Measurements from ENCODE around the gene PDE4B.
A peak's percentile ranks its signal among the peaks of the same experiment; 100 is the strongest.
"Not testable (repeated sequence)": the region's sequence is repeated elsewhere in the genome, so short reads cannot be mapped to it uniquely, and the experiment has no call there.

The PDE4B gene

GRCh38 chr1:65998763-65999583, 206.3 kb downstream of the PDE4B start:
- H3K36me3 Mint-ChIP-seq, result no peaks in the 10 kb centered on the region
- ATAC-seq (no peak), DNase-seq (ENCODE audit: low spot score in 2 of 2) (no peak)
- no peaks in the 10 kb centered on the region for H3K4me1 Mint-ChIP-seq
- no peak overlapping the region for H3K27ac Mint-ChIP-seq
- H3K9me3 Mint-ChIP-seq, result no peaks in the 10 kb centered on the region
- H3K4me3 Mint-ChIP-seq, result no peak overlapping the region

- Mint-ChIP-seq H3K9me3 (no peaks in the 10 kb centered on the region), H3K27ac (no peak overlapping the region), H3K4me3 (no peak overlapping the region), H3K4me1 (no peaks in the 10 kb centered on the region), H3K36me3 (no peaks in the 10 kb centered on the region)
- ATAC-seq (no peak), DNase-seq (ENCODE audit: low spot score in 2 of 2) (no peak)
These were observed 207.4 kb downstream of the PDE4B start for GRCh38 chr1:66000033-66000637.

DNA sequence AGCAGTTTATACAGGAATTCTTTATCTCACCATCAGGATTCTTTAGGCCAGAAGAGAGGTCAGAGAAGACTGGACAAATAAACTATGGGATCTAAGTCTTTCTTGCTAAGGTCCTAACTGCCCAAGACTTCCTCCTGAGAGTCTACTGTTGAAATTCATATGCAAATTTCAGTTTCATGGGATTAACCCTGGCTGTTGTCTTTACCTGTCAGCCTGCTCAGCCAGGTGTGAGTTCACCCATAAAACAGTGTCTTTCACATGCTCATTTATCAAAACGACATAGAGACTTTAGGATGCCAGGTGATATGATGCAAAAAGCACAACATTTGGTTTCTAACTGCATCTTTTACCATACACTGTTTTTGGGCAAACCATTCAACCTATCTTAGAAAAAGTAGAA, 211.0 kb downstream of the PDE4B start:
- no peak for ATAC-seq
- H3K4me3 Mint-ChIP-seq, result no peak overlapping the region
- no peak for DNase-seq (ENCODE audit: low spot score in 2 of 2)
- H3K27ac Mint-ChIP-seq, result no peak overlapping the region
- no peaks in the 10 kb centered on the region for H3K9me3 Mint-ChIP-seq
- H3K4me1 Mint-ChIP-seq, result no peaks in the 10 kb centered on the region
- H3K36me3 Mint-ChIP-seq, result no peaks in the 10 kb centered on the region

DNA sequence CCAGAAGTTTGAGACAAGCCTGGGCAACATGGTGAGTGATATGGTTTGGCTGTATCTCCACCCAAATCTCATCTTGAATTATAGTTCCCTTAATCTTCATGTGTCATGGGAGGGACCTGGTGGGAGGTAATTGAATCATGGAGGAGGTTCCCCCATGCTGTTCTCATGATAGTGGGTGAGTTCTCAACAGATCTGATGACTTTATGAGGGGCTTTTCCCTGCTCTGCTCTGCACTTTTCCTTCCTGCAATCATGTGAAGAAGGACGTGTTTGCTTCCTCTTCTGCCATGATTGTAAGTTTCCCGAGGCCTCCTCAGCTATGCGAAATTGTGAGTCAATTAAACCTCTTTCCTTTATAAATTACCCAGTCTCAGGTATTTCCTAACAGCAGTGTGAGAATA, 213.8 kb downstream of the PDE4B start:
- not testable (repeated sequence) for H3K9me3 Mint-ChIP-seq; H3K4me1 Mint-ChIP-seq; H3K36me3 Mint-ChIP-seq; H3K27ac Mint-ChIP-seq; ATAC-seq; DNase-seq (ENCODE audit: low spot score in 2 of 2); H3K4me3 Mint-ChIP-seq

DNA sequence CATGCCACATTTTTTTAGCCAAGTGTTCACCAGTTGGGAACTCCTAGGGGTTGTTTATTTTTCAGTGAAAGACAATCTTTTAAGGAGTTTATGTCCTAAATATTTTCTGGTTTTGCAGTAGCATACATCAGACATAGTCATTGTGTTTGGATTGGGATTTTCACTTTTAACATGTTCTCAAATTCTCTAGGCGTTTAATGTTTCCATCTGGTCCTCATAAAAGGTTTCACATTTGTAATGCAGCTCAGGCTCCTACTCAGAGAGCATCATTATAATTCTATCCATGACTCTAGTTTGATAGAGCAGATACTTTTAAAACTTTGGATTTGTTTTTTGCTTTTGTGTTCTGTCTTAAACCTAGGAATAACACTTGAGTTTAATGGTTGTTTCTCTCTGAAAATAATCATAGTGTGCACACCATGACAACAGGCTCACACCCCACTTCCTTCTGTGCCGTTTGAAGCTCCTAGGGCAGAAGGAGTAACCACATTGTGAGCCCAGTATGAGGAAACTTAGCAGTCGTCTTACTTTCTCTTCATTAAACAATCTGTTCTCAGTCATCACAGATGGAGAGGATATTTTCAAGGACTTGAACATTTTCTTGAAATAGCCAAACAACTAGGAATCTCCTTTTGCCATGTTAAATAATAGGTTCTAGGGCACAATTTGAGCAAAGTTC, 219.6 kb downstream of the PDE4B start:
- no peak overlapping the region for H3K4me3 Mint-ChIP-seq
- no peak for ATAC-seq
- H3K27ac Mint-ChIP-seq, result no peak overlapping the region
- no peak for DNase-seq (ENCODE audit: low spot score in 2 of 2)
- no peaks in the 10 kb centered on the region for H3K4me1 Mint-ChIP-seq
- H3K36me3 Mint-ChIP-seq, result no peaks in the 10 kb centered on the region
- H3K9me3 Mint-ChIP-seq, result no peaks in the 10 kb centered on the region

DNA sequence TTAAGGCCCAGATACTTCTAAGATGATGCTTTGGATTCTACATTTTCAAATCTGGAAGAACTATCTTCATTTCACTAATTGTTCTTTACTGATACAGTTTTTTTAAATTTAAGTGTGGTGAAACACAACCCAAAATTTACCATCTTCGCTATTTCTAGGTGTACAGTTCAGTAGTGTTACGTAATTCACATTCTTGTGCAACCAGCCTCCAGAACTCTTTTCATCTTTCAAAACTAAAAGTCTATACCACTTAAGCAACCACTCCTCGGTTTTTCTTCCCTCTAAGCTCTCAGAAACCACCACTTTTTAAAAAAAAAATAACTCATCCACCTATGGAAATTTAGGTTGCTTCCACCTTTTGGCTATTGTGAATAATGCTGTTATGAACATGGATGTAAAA, 220.7 kb downstream of the PDE4B start:
- H3K4me1 Mint-ChIP-seq, result no peaks in the 10 kb centered on the region
- no peak overlapping the region for H3K4me3 Mint-ChIP-seq
- ATAC-seq (no peak), DNase-seq (ENCODE audit: low spot score in 2 of 2) (no peak)
- H3K36me3 Mint-ChIP-seq, result no peaks in the 10 kb centered on the region
- no peaks in the 10 kb centered on the region for H3K9me3 Mint-ChIP-seq
- H3K27ac Mint-ChIP-seq, result no peak overlapping the region

GRCh38 chr1:66022904-66023620, 230.4 kb downstream of the PDE4B start:
- no peak for DNase-seq (ENCODE audit: low spot score in 2 of 2)
- no peaks in the 10 kb centered on the region for H3K36me3 Mint-ChIP-seq
- no peaks in the 10 kb centered on the region for H3K4me1 Mint-ChIP-seq
- H3K9me3 Mint-ChIP-seq, result no peaks in the 10 kb centered on the region
- no peak for ATAC-seq
- no peak overlapping the region for H3K4me3 Mint-ChIP-seq
- no peak overlapping the region for H3K27ac Mint-ChIP-seq

GRCh38 chr1:66025188-66025587, 232.5 kb downstream of the PDE4B start:
- ATAC-seq (no peak), DNase-seq (ENCODE audit: low spot score in 2 of 2) (no peak)
- Mint-ChIP-seq H3K36me3 (no peaks in the 10 kb centered on the region), H3K4me3 (no peak overlapping the region), H3K4me1 (no peaks in the 10 kb centered on the region), H3K9me3 (peaks cover 7% of the 10 kb centered on the region), H3K27ac (no peak overlapping the region)

DNA sequence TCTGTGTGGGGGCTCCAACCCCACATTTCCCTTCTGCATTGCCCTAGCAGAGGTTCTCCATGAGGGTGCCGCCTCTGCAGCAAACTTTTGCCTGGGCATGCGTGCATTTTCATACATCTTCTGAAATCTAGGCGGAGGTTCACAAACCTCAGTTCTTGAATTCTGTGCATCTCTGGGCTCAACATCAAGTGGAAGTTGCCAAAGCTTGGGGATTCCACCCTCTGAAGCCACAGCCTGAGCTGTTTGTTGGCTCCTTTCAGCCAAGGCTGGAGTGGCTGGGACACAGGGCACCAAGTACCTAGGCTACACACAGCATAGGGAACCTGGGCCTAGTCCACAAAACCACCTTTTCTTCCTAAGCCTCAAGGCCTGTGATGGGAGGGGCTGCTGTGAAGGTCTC, 235.3 kb downstream of the PDE4B start:
- Mint-ChIP-seq H3K4me1 (no peaks in the 10 kb centered on the region), H3K36me3 (no peaks in the 10 kb centered on the region), H3K27ac (no peak overlapping the region), H3K4me3 (no peak overlapping the region), H3K9me3 (peaks cover 11% of the 10 kb centered on the region)
- ATAC-seq, result no peak
- no peak for DNase-seq (ENCODE audit: low spot score in 2 of 2)

- Mint-ChIP-seq H3K4me3 (no peak overlapping the region), H3K9me3 (peaks cover 9% of the 10 kb centered on the region), H3K27ac (no peak overlapping the region), H3K36me3 (no peaks in the 10 kb centered on the region), H3K4me1 (no peaks in the 10 kb centered on the region)
- ATAC-seq (peak; percentile 62), DNase-seq (ENCODE audit: low spot score in 2 of 2) (no peak)
These were observed 241.1 kb downstream of the PDE4B start for GRCh38 chr1:66033781-66034180.

GRCh38 chr1:66035616-66036245, 243.0 kb downstream of the PDE4B start:
- no peak for ATAC-seq
- no peak overlapping the region for H3K27ac Mint-ChIP-seq
- H3K9me3 Mint-ChIP-seq, result no peaks in the 10 kb centered on the region
- H3K36me3 Mint-ChIP-seq, result no peaks in the 10 kb centered on the region
- H3K4me1 Mint-ChIP-seq, result no peaks in the 10 kb centered on the region
- DNase-seq (ENCODE audit: low spot score in 2 of 2), result no peak
- no peak overlapping the region for H3K4me3 Mint-ChIP-seq

DNA sequence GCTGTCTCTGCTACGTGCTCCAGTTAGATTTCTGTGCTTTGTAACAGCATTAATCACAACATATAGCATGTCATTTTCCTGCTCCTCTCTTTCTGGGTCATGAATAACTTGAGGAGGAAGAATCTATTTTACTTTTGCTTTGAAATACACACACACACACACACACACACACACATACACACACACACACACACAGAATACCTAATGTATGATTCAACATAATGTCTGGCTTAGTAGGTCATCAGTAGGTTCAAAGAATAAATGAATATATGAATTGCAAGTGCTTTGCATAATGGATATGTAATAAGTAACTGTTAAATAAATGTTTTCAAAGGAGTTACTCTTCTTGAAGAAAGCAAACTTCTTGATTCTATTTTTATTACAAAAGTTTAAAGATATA, 249.0 kb downstream of the PDE4B start:
- Mint-ChIP-seq H3K36me3 (no peaks in the 10 kb centered on the region), H3K9me3 (no peaks in the 10 kb centered on the region), H3K27ac (no peak overlapping the region), H3K4me3 (no peak overlapping the region), H3K4me1 (no peaks in the 10 kb centered on the region)
- ATAC-seq (no peak), DNase-seq (ENCODE audit: low spot score in 2 of 2) (no peak)

DNA sequence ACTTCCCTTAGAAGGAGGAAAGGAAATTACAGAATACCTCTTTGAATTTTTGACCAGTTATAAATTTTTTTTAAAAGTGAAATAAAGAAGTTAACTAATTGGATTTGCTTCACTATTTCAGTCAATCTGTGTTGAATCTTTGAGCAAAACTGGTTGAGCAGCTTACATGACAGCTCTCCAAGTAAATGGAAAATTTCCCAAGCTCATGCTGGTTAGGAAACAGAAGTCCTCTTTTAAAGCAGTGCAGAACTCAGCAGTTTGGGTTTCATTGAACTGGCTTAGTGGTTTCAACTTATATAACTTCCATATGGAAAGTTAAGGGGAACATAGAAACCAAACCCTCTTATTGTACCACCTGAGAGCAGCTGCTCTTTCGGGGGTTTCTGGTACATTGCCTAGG, 250.5 kb downstream of the PDE4B start:
- Mint-ChIP-seq H3K4me3 (no peak overlapping the region), H3K36me3 (no peaks in the 10 kb centered on the region), H3K27ac (no peak overlapping the region), H3K9me3 (no peaks in the 10 kb centered on the region), H3K4me1 (no peaks in the 10 kb centered on the region)
- no peak for DNase-seq (ENCODE audit: low spot score in 2 of 2)
- no peak for ATAC-seq

DNA sequence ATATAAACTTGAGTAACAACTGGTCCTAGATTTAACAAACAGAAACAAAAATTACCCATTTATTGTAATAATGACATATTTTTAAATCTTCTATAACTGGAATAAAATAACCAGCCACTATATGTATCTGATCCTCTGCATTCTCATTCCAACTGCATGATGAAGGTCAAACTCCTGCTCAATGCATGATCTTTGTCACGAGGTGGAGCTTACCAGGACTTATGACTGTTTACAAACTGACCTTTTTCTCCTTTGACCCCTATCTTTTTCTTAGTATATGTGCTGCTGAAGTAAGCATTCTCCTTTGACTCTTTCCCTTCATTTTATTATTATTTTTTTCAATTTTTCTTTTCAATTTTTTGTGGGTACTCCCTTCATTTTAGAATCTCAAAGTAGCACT, 252.2 kb downstream of the PDE4B start:
- Mint-ChIP-seq H3K27ac (no peak overlapping the region), H3K9me3 (no peaks in the 10 kb centered on the region), H3K36me3 (no peaks in the 10 kb centered on the region), H3K4me3 (no peak overlapping the region), H3K4me1 (no peaks in the 10 kb centered on the region)
- ATAC-seq (no peak), DNase-seq (ENCODE audit: low spot score in 2 of 2) (no peak)

DNA sequence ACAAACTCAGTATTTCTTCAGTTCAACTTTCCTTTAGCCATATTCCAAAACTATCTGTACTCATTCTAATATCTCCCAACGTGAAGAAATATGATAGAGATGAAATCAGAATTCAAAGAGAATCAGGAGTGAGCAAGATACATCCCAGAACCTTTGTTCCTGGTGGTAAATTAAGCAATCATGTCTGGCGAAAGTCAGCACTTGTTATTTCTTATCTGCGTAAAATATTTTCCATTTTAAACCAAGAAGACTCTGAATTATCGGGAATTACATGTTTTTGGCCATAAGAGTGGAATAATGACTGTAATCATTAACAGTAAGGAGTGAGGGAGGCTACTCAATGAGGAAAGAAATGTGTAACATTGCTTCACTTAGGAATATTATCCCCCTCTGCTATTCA, 253.7 kb downstream of the PDE4B start:
- Mint-ChIP-seq H3K36me3 (no peaks in the 10 kb centered on the region), H3K4me3 (no peak overlapping the region), H3K4me1 (no peaks in the 10 kb centered on the region), H3K27ac (no peak overlapping the region), H3K9me3 (no peaks in the 10 kb centered on the region)
- ATAC-seq (no peak), DNase-seq (ENCODE audit: low spot score in 2 of 2) (no peak)

Measured in stimulated activated effector memory CD8-positive, alpha-beta T cell treated with anti-CD3 and anti-CD28 coated beads, Interleukin-12 subunit alpha, Interleukin-12 subunit beta, amount 100 ng/mL, for 72 hours (primary cell).